Omental fat pad (tissue), 4 donors: Measurements from ENCODE around the gene RAPSN. TPM values are rescaled to one million over a fixed set of nuclear protein-coding genes. Genes with fewer than 3 reads are reported as not detected.

Source experiments
- ATAC-seq: fragments of 150-250 bp; one replicate; pipeline ENCODE4 v1.9.1; 2016; ENCODE audit warnings: mild to moderate bottlenecking, moderate library complexity; ENCODE audit not compliant: low FRiP score
- DNase-seq: peaks from one replicate; pipeline ENCODE4 v3.0.0-alpha.2; 2019; ENCODE audit warnings: low spot score
- total RNA-seq, 4 donors: library from RNA; depleted of rRNA; stranded (reverse); fragments of >200 nt; gene quantifications; one replicate each; pipeline ENCODE4 v1.1.0, GENCODE V29; 2016
- TF ChIP-seq, protein P1 (sequence below), 3 donors: fragments of 450-650 bp; IDR thresholded peaks; one replicate each; pipeline ENCODE4 v1.5.1; 2016 to 2017; ENCODE audit warnings: antibody characterized with exemption in 3 of 3, mild to moderate bottlenecking in 3 of 3, moderate library complexity in 2 of 3

Gene RAPSN
- total RNA-seq, 4 donors from 2014 or later = 0.24 to 0.37 TPM; not detected in 2

DNA sequence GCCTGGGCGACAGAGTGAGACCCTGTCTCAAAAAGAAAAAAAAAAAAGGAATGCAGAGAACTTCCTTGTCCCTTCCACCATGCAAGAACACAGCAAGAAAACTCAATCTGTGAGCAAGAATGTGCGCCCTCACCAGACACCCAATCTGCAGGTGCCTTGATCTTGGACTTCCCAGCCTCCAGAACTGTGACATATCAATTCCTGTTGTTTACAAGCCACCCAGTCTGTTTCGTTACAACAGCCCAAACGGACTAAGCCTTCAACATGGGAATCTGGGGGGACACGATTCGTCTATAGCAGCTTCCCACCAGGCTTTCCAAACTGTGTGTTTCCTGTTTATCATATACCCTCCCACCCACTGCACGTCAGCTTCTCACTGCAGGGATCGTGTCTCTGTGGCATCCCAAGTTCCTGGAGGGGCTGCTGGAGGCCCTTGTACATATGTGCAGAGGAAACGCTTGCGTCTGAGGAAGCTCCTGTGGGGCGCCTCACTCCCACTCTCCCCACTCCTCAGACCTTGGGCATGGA is 11.7 kb downstream of the RAPSN start:
- TF ChIP-seq, protein P1, sequence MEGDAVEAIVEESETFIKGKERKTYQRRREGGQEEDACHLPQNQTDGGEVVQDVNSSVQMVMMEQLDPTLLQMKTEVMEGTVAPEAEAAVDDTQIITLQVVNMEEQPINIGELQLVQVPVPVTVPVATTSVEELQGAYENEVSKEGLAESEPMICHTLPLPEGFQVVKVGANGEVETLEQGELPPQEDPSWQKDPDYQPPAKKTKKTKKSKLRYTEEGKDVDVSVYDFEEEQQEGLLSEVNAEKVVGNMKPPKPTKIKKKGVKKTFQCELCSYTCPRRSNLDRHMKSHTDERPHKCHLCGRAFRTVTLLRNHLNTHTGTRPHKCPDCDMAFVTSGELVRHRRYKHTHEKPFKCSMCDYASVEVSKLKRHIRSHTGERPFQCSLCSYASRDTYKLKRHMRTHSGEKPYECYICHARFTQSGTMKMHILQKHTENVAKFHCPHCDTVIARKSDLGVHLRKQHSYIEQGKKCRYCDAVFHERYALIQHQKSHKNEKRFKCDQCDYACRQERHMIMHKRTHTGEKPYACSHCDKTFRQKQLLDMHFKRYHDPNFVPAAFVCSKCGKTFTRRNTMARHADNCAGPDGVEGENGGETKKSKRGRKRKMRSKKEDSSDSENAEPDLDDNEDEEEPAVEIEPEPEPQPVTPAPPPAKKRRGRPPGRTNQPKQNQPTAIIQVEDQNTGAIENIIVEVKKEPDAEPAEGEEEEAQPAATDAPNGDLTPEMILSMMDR (IDR thresholded peaks at IDR 0.05) = no peak
- ATAC-seq (no peak), DNase-seq (no peak)

DNA sequence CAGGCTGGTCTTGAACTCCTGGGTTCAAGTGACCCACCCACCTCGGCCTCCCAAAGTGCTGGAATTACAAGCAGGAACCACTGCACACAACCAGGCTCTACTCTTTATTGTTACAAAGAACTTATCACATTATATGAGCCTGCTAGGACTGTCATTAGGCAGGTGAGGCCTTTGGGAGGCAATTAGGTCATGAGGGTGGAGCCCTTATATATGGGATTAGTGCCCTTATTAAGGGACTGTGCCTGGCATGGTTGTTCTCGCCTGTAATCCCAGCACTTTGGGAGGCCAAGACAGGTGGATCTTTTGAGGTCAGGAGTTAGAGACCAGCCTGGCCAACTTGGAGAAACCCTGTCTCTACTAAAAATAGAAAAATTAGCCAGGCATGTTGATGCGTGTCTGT is 12.2 kb downstream of the RAPSN start:
- TF ChIP-seq, protein P1 (IDR thresholded peaks at IDR 0.05) = no peak
- ATAC-seq = no peak
- DNase-seq = no peak

DNA sequence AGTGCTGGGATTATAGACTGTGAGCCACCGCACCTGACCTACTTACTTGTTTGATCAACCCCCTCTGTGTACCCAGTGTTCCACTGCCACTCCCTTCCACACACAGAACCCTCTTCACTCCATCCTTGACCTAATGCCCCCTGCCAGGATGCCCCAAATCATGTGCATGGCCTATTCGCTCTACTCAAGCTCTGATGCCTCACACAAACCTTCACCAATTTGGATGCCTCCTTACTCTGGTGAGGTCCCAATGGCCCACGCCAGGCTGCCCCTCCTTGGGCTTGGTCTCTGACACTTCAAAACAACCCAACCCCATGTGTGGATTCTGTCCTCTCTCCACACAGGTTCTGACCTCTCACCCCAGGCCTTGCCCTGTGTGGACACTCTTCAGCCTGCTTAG is 13.2 kb downstream of the RAPSN start:
- no peak for DNase-seq
- ATAC-seq = no peak

GRCh38 chr11:47434011-47434786 is 14.7 kb downstream of the RAPSN start:
- TF ChIP-seq, protein P1 (IDR thresholded peaks at IDR 0.05) = no peak
- DNase-seq = no peak
- ATAC-seq = no peak

More for the DNA sequence above, 13.2 kb downstream of the RAPSN start:
- TF ChIP-seq, protein P1 (IDR thresholded peaks at IDR 0.05) = no peak

GRCh38 chr11:47433157-47433556 is 15.8 kb downstream of the RAPSN start:
- TF ChIP-seq, protein P1 (IDR thresholded peaks at IDR 0.05) = no peak
- ATAC-seq (no peak), DNase-seq (no peak)

GRCh38 chr11:47431356-47432083 is 17.4 kb downstream of the RAPSN start:
- no peak for ATAC-seq
- TF ChIP-seq, protein P1 (IDR thresholded peaks at IDR 0.05) = no peak

More at GRCh38 chr11:47431356-47432083, 17.4 kb downstream of the RAPSN start:
- no peak for DNase-seq
